CD4-positive, alpha-beta T cell (primary cell): ENCODE measurements around the gene BEND7. TPM values are rescaled to one million over a fixed set of nuclear protein-coding genes. Genes with fewer than 3 reads are reported as not detected.
"Not testable (repeated sequence)": the region's sequence is repeated elsewhere in the genome, so short reads cannot be mapped to it uniquely, and the experiment has no call there.

Source experiments
- ATAC-seq: fragments of 200-7000 bp; cut with Tn5 transposase; one replicate; pipeline ENCODE4 v1.10.0; 2022; ENCODE audit warnings: mild to moderate bottlenecking; ENCODE audit not compliant: poor library complexity
- CTCF ChIA-PET: fragments of 350-600 bp; sonication (Branson Sonifier 250); formaldehyde crosslinking; loops from one replicate; lab custom pipeline; 2021; ENCODE audit warnings: antibody characterized with exemption, inconsistent platforms; lab: Charles Lee
- POLR2A ChIA-PET: fragments of 350-600 bp; sonication (Branson Sonifier 250); formaldehyde crosslinking; loops from one replicate; lab custom pipeline; 2021; ENCODE audit warnings: antibody characterized with exemption, inconsistent platforms; lab: Charles Lee
- DNase-seq, 14 experiments: peaks; one replicate each; pipeline ENCODE4 v3.0.0-alpha.2; 2013 to 2020; ENCODE audit warnings: mixed read lengths in 2 of 14
- H3K27ac ChIP-seq, 2 donors: one replicate each; pipeline versions ENCODE4 v1.5.1 to v1.7.0; 2013; ENCODE audit warnings: low read length in 2 of 2, low read depth in 1 of 2, mild to moderate bottlenecking in 1 of 2
- H3K27me3 ChIP-seq, 2 experiments: 1 replicate in 1 of 2; 2 replicates in 1 of 2; pipeline versions ENCODE4 v1.6.1 to v1.7.0; 2013; ENCODE audit warnings: low read length in 2 of 2, control low read depth in 1 of 2, mild to moderate bottlenecking in 1 of 2, moderate library complexity in 1 of 2; ENCODE audit not compliant: insufficient read depth in 2 of 2, control insufficient read depth in 1 of 2
- H3K36me3 ChIP-seq: one replicate; pipeline ENCODE4 v1.6.1; 2013; ENCODE audit warnings: low read length, control low read depth; ENCODE audit not compliant: insufficient read depth
- H3K4me1 ChIP-seq: one replicate; pipeline ENCODE4 v1.6.1; 2013; ENCODE audit warnings: low read length, control low read depth; ENCODE audit not compliant: insufficient read depth
- H3K4me3 ChIP-seq: one replicate; pipeline ENCODE4 v1.5.1; 2013; ENCODE audit warnings: mild to moderate bottlenecking, low read length, moderate library complexity
- H3K9me3 ChIP-seq, 2 experiments: 1 replicate in 1 of 2; 2 replicates in 1 of 2; pipeline versions ENCODE4 v1.6.1 to v1.7.0; 2013; ENCODE audit warnings: low read length in 2 of 2, mild to moderate bottlenecking in 2 of 2, control low read depth in 1 of 2, moderate library complexity in 1 of 2; ENCODE audit not compliant: control insufficient read depth in 1 of 2, insufficient read depth in 1 of 2
- H3K27ac Mint-ChIP-seq: one replicate; pipeline ENCODE4 v1.8.0; 2020; ENCODE audit warnings: mixed read lengths
- H3K27me3 Mint-ChIP-seq: one replicate; pipeline ENCODE4 v1.8.0; 2021; ENCODE audit warnings: mixed read lengths
- H3K36me3 Mint-ChIP-seq: one replicate; pipeline ENCODE4 v1.8.0; 2021; ENCODE audit warnings: low read depth, mixed read lengths
- H3K4me1 Mint-ChIP-seq: one replicate; pipeline ENCODE4 v1.8.0; 2021; ENCODE audit warnings: low read depth, mixed read lengths
- H3K4me3 Mint-ChIP-seq: one replicate; pipeline ENCODE4 v1.8.0; 2020; ENCODE audit warnings: mild to moderate bottlenecking, mixed read lengths
- H3K9me3 Mint-ChIP-seq: one replicate; pipeline ENCODE4 v1.8.0; 2020; ENCODE audit warnings: mixed read lengths
- CTCF ChIP-seq: fragments of 200-600 bp; IDR thresholded peaks from one replicate; pipeline ENCODE4 v1.8.0; 2022; ENCODE audit warnings: antibody characterized with exemption, mild to moderate bottlenecking
- intact Hi-C, 2 experiments: fragments of 100-400 bp; cut with DNase I in 1 of 2; cut with micrococcal nuclease in 1 of 2; formaldehyde crosslinking; loops; one replicate each; pipeline versions ENCODE4 v1.15.1 to v1.9.0; 2023 to 2025; cut with DNase I, micrococcal nuclease
- total RNA-seq, 174 experiments: library from RNA in 2 of 174; stranded (reverse) in 2 of 174; gene quantifications; one replicate each; pipeline ENCODE4 v1.2.3 and lab custom pipeline; 2021 to 2026

BEND7 gene
- total RNA-seq, 2 experiments from 2014 or later = not detected

GRCh38 chr10:13439313-13440184 is 89.3 kb downstream of the BEND7 start:
- H3K36me3 Mint-ChIP-seq = no peaks in the 10 kb centered on the region
- ATAC-seq (peak; percentile 15), DNase-seq (peak in 3 of 14 experiments; percentile 8 to 18 (median 15))
- H3K27me3 Mint-ChIP-seq = peaks cover 69% of the 10 kb centered on the region
- peak overlapping the region; percentile 67 for H3K4me3 Mint-ChIP-seq
- Histone ChIP-seq H3K4me1 (peaks cover 14% of the 10 kb centered on the region), H3K36me3 (no peaks in the 10 kb centered on the region), H3K4me3 (peak overlapping the region; percentile 49), H3K27me3 (peaks cover 29 to 35% of the 10 kb centered on the region in 2 experiments), H3K27ac (no peak overlapping the region), H3K9me3 (peaks cover 0 to 4% of the 10 kb centered on the region in 2 experiments)
- no peak for TF ChIP-seq CTCF
- intact Hi-C loops = loop anchor here (1.0 to 5.0 kb wide), 3 partner anchors 67 to 278 kb away; partner anchors contain the start of gene MCM10 (in 2 of the 2)
- H3K9me3 Mint-ChIP-seq = no peaks in the 10 kb centered on the region
- H3K4me1 Mint-ChIP-seq = peaks cover 12% of the 10 kb centered on the region
- no peak overlapping the region for H3K27ac Mint-ChIP-seq
- POLR2A ChIA-PET = interaction anchor here (1.0 kb wide), 1 partner anchor 137 kb away, joined by 3 read pairs; no protein-coding TSS in a partner anchor
- CTCF ChIA-PET = interaction anchor here (0.5 to 2.0 kb wide), 6 partner anchors 10 to 767 kb away, joined by 4 to 20 read pairs (median 5); no protein-coding TSS in a partner anchor

- intact Hi-C loops = no loop called here
- Histone ChIP-seq H3K4me1 (peaks cover 14% of the 10 kb centered on the region), H3K4me3 (no peak overlapping the region), H3K27me3 (peaks cover 29 to 34% of the 10 kb centered on the region in 2 experiments), H3K36me3 (no peaks in the 10 kb centered on the region), H3K9me3 (peaks cover 0 to 4% of the 10 kb centered on the region in 2 experiments), H3K27ac (no peak overlapping the region)
- Mint-ChIP-seq H3K4me3 (no peak overlapping the region), H3K36me3 (no peaks in the 10 kb centered on the region), H3K27ac (no peak overlapping the region), H3K9me3 (no peaks in the 10 kb centered on the region), H3K27me3 (peaks cover 51% of the 10 kb centered on the region), H3K4me1 (peaks cover 12% of the 10 kb centered on the region)
- ChIA-PET CTCF (interaction anchor here (1.3 kb wide), 1 partner anchor 13 kb away, joined by 3 read pairs; no protein-coding TSS in a partner anchor), POLR2A (no interaction called here)
- DNase-seq (no peak), ATAC-seq (no peak)
- no peak for TF ChIP-seq CTCF
These were observed 91.7 kb downstream of the BEND7 start for GRCh38 chr10:13437026-13437555.

- CTCF ChIA-PET = interaction anchor here (1.2 kb wide), 1 partner anchor 13 kb away, joined by 4 read pairs; no protein-coding TSS in a partner anchor
- H3K4me1 ChIP-seq, DNase-seq, H3K27ac Mint-ChIP-seq, ATAC-seq, POLR2A ChIA-PET, H3K27ac ChIP-seq, H3K9me3 Mint-ChIP-seq, H3K36me3 Mint-ChIP-seq, H3K4me1 Mint-ChIP-seq, H3K36me3 ChIP-seq, H3K9me3 ChIP-seq, H3K4me3 Mint-ChIP-seq, intact Hi-C loops, H3K4me3 ChIP-seq: not testable (repeated sequence)
- peaks cover 43% of the 10 kb centered on the region for H3K27me3 Mint-ChIP-seq
- H3K27me3 ChIP-seq = peaks cover 6 to 13% of the 10 kb centered on the region in 2 experiments
These were observed 100.9 kb downstream of the BEND7 start for GRCh38 chr10:13427943-13428342.
